ENCODE data around the gene ROBO1. TPM values are rescaled to one million over a fixed set of nuclear protein-coding genes. Genes with fewer than 3 reads are reported as not detected.

ROBO1 gene
- total RNA-seq, 2 experiments from 2014 or later = 0.12 to 0.20 TPM

DNA sequence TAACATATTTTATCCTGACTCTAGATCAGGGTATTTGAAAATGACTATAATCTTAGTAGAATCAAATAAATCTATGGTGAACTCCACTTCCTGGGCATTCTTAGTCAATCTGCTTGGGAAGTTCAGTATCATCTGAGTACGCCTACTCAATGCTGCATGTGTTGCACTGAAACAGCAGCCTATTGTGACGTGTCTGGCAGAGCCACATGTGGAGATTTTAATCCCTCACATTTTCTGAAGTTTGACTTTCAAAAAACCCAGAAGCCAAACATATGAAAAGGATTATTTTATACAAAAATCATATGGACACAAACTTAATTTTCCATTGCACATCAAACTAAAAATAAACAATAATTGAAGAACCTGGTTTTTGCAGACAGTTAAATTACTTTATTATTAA, 798.3 kb downstream of the ROBO1 start:
- intact Hi-C loops (cut with micrococcal nuclease) = no loop called here
- H3K36me3 Mint-ChIP-seq (ENCODE audit: low read depth) = no peaks in the 10 kb centered on the region

DNA sequence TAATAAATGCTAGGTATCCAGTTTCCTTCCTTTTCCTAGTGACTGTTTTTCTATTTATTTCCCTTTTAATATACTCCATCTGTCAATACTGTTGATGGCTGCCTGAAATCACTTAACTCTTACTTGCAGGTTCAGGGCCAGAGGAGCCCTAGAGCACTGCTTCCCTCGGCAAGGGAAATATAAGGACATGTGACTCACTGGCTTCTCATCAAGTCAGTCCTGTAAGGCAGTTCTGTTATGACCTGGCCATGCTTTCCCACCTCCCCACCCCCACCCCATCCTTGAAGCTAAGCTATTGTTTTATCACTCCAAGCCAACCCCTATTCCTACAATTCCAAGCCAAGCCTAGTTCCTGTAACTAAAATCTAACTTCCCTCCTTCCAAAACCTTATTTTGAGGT, 800.7 kb downstream of the ROBO1 start:
- no peak overlapping the region for H3K27ac Mint-ChIP-seq
- intact Hi-C loops (cut with micrococcal nuclease) = no loop called here
- H3K4me3 Mint-ChIP-seq = no peak overlapping the region
- H3K27me3 Mint-ChIP-seq (ENCODE audit: low read depth) = no peaks in the 10 kb centered on the region
- CTCF ChIA-PET = no interaction called here
- no peaks in the 10 kb centered on the region for H3K36me3 Mint-ChIP-seq (ENCODE audit: low read depth)
- no peaks in the 10 kb centered on the region for H3K4me1 Mint-ChIP-seq (ENCODE audit: low read depth)
- peaks cover 3% of the 10 kb centered on the region for H3K9me3 Mint-ChIP-seq
- no peak for DNase-seq

More for the DNA sequence above, 798.3 kb downstream of the ROBO1 start:
- CTCF ChIA-PET = no interaction called here
- peaks cover 3% of the 10 kb centered on the region for H3K9me3 Mint-ChIP-seq
- H3K4me3 Mint-ChIP-seq = no peak overlapping the region
- H3K4me1 Mint-ChIP-seq (ENCODE audit: low read depth) = no peaks in the 10 kb centered on the region
- no peaks in the 10 kb centered on the region for H3K27me3 Mint-ChIP-seq (ENCODE audit: low read depth)
- DNase-seq = no peak
- H3K27ac Mint-ChIP-seq = no peak overlapping the region

DNA sequence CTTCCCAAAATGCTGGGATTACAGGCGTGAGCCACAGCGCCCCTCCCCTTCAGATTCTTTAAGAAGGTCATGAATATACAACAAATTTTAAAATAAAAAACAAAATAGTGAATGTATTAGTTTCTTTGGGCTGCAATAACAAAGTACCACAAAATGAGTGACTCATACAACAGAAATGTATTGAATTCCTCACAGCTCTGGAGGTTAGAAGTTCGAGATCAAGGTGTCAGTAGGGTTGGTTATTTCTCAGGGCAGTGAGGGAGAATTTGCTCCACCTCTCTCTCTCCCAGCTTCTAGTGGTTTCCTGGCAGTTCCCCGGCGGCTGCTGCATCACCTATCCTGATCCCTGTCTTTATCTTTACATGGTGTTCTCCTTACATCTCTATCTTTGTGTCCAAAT, 804.0 kb downstream of the ROBO1 start:
- H3K27ac Mint-ChIP-seq = no peak overlapping the region
- H3K4me3 Mint-ChIP-seq = no peak overlapping the region
- peaks cover 3% of the 10 kb centered on the region for H3K9me3 Mint-ChIP-seq
- H3K4me1 Mint-ChIP-seq (ENCODE audit: low read depth) = no peaks in the 10 kb centered on the region
- no peaks in the 10 kb centered on the region for H3K36me3 Mint-ChIP-seq (ENCODE audit: low read depth)
- CTCF ChIA-PET = no interaction called here
- no peaks in the 10 kb centered on the region for H3K27me3 Mint-ChIP-seq (ENCODE audit: low read depth)
- no peak for DNase-seq
- intact Hi-C loops (cut with micrococcal nuclease) = no loop called here

DNA sequence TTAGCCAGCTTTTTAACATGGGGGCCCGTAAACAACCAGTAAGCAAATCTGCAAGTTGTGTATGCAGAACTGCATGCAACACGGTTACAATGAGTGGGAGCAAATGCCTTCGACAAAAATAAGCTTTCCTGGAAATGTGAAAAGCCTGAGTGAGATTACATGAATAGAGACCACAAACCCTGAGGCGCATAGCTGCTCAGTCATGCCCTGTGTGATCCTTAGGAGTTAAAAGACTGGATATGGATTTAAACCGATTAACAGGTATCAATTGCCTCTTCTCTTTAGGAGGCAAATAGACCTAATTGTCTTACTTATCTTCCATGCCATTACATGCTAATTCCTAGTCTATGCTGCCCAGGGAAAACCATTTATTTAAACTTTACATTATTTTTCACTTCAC, 810.3 kb downstream of the ROBO1 start:
- Mint-ChIP-seq H3K4me3 (no peak overlapping the region), H3K27me3 (ENCODE audit: low read depth) (no peaks in the 10 kb centered on the region), H3K4me1 (ENCODE audit: low read depth) (no peaks in the 10 kb centered on the region), H3K27ac (no peak overlapping the region), H3K36me3 (ENCODE audit: low read depth) (no peaks in the 10 kb centered on the region), H3K9me3 (peaks cover 4% of the 10 kb centered on the region)
- intact Hi-C loops (cut with micrococcal nuclease) = no loop called here
- CTCF ChIA-PET = no interaction called here
- DNase-seq = no peak

DNA sequence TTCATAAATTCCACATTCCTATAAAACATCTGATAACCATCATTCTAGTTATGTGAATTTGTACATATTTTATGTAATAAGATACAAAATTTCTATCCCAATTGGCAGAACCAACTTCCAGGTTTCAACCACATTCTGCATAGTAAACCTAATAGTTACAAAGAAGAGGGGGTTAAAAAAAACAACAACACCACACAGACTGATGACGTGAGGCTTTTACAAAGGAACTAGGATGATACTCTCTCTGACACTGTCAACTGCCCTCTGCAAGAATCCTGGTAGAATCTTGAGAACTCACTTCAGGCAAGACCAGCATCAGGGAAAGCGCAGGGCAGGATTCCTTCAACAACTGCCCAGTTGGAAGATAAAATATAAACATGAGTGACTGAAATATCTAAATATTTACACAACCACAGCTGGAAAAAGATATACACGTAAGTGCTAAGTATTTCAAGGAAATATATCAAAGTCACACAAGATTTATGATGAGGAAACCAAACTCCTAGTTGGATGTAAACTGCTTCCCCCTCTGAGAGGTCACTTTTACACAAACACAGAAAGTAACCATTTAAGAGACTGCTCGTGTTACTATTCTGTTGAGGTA, 816.4 kb downstream of the ROBO1 start:
- H3K36me3 Mint-ChIP-seq (ENCODE audit: low read depth) = no peaks in the 10 kb centered on the region
- H3K4me3 Mint-ChIP-seq = no peak overlapping the region
- peaks cover 4% of the 10 kb centered on the region for H3K9me3 Mint-ChIP-seq
- H3K27ac Mint-ChIP-seq = no peak overlapping the region
- intact Hi-C loops (cut with micrococcal nuclease) = no loop called here
- H3K27me3 Mint-ChIP-seq (ENCODE audit: low read depth) = no peaks in the 10 kb centered on the region
- H3K4me1 Mint-ChIP-seq (ENCODE audit: low read depth) = no peaks in the 10 kb centered on the region
- CTCF ChIA-PET = no interaction called here
- no peak for DNase-seq

DNA sequence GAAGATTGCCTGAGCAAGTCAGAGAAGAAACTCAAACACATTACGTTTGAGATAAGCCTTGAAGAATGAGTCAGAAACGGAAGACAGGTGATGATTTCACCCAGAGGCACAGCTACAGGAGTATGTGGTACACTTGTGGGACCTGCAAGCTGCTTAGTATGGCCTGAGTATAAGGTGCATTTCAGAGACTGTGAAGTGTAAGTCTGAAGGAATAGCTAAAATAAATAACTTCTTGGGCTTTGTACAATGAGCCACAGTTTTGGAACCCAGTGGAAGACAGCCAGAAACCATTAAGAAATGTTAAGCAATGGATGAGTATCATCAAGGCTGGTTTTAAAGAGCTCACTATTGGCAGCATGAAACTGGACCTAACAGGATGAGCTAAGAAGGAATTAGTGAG, 826.2 kb downstream of the ROBO1 start:
- H3K9me3 Mint-ChIP-seq = peaks cover 8% of the 10 kb centered on the region
- DNase-seq = no peak
- no peaks in the 10 kb centered on the region for H3K4me1 Mint-ChIP-seq (ENCODE audit: low read depth)
- CTCF ChIA-PET = no interaction called here
- H3K27ac Mint-ChIP-seq = no peak overlapping the region
- H3K36me3 Mint-ChIP-seq (ENCODE audit: low read depth) = no peaks in the 10 kb centered on the region
- intact Hi-C loops (cut with micrococcal nuclease) = no loop called here
- H3K27me3 Mint-ChIP-seq (ENCODE audit: low read depth) = no peaks in the 10 kb centered on the region
- no peak overlapping the region for H3K4me3 Mint-ChIP-seq

DNA sequence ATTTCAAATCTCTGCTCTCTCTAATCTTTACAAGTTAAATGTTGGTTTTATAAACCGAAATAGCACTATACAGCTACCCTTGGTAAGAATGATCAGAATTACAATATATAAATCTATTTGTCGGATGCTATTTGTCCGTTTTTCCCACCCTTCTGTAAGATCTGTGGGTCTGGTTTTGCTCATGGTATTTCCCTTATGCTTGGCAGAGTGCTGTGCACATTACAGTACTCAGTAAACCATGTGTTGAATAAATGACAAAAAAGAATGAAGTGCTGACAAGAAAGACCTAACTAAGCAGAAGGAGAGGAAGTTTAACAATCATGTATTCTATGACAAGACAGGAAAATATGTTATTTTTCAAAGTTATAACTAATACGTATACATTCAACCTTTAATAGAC, 827.2 kb downstream of the ROBO1 start:
- Mint-ChIP-seq H3K27ac (no peak overlapping the region), H3K4me1 (ENCODE audit: low read depth) (no peaks in the 10 kb centered on the region), H3K4me3 (no peak overlapping the region), H3K27me3 (ENCODE audit: low read depth) (no peaks in the 10 kb centered on the region), H3K36me3 (ENCODE audit: low read depth) (no peaks in the 10 kb centered on the region), H3K9me3 (peaks cover 7% of the 10 kb centered on the region)
- CTCF ChIA-PET = no interaction called here
- DNase-seq = no peak
- intact Hi-C loops (cut with micrococcal nuclease) = no loop called here

DNA sequence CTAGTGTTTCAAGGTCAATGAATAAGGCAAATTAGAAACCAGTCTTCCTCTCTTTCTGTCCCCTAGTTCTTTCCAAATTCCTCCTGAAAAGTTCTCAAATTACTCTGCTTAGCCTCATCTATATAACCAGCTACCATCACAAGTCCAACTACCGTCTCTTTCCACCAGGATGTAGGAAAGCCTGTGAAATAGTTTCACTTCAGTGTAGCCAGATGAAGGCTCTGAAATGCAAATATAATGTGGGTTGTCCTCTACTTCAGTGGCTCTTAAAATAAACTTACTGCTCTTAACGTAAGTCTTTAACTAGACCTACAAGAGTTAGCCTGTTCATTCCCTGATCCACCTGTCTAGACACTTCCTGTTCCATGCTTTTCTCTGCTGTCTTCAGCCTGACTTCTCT, 827.7 kb downstream of the ROBO1 start:
- Mint-ChIP-seq H3K27ac (no peak overlapping the region), H3K4me1 (ENCODE audit: low read depth) (no peaks in the 10 kb centered on the region), H3K27me3 (ENCODE audit: low read depth) (no peaks in the 10 kb centered on the region), H3K9me3 (peaks cover 5% of the 10 kb centered on the region), H3K36me3 (ENCODE audit: low read depth) (no peaks in the 10 kb centered on the region), H3K4me3 (no peak overlapping the region)
- no peak for DNase-seq
- intact Hi-C loops (cut with micrococcal nuclease) = no loop called here
- CTCF ChIA-PET = no interaction called here

DNA sequence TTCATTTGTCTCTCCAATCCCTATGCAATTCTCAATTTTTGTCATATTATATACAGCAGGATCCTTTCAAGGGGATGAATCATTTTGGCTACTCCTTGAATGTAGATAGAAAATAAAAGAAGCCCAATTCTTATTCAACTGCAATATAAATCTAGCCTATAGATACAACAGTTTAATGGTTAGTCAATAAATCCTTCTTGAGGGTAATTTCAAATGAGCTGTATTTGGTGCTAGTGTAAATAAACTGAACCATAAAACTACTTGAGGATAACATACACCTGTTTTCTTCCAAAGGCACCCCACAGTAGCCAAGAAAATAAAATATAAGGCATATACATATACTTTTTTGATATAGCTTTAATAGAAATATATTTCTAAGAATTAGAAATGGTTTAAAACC, 830.3 kb downstream of the ROBO1 start:
- no peak overlapping the region for H3K27ac Mint-ChIP-seq
- intact Hi-C loops (cut with micrococcal nuclease) = no loop called here
- no peaks in the 10 kb centered on the region for H3K36me3 Mint-ChIP-seq (ENCODE audit: low read depth)
- no peaks in the 10 kb centered on the region for H3K27me3 Mint-ChIP-seq (ENCODE audit: low read depth)
- no peak overlapping the region for H3K4me3 Mint-ChIP-seq
- CTCF ChIA-PET = no interaction called here
- H3K4me1 Mint-ChIP-seq (ENCODE audit: low read depth) = no peaks in the 10 kb centered on the region
- H3K9me3 Mint-ChIP-seq = peaks cover 7% of the 10 kb centered on the region
- no peak for DNase-seq

DNA sequence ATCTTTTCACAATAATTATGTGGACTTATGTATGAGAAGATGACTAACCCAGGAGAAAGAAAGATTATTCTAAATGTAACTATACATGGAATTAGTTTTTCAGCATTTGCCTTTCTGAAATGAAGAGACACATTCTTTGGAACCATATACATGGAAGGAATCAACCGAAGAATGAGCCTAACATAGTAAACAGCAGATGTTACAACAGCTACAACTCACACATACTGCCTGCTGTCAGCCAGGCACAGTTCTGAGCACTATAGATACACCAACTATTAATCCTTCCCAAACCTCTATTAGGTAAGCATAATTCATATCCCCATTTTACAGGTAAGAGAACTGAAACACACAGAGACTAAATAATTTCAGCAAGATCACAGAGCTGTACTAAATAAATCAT, 840.0 kb downstream of the ROBO1 start:
- no peak overlapping the region for H3K27ac Mint-ChIP-seq
- no peak for DNase-seq
- H3K9me3 Mint-ChIP-seq = peaks cover 6% of the 10 kb centered on the region
- intact Hi-C loops (cut with micrococcal nuclease) = no loop called here
- no peak overlapping the region for H3K4me3 Mint-ChIP-seq
- CTCF ChIA-PET = no interaction called here
- no peaks in the 10 kb centered on the region for H3K36me3 Mint-ChIP-seq (ENCODE audit: low read depth)
- no peaks in the 10 kb centered on the region for H3K27me3 Mint-ChIP-seq (ENCODE audit: low read depth)
- H3K4me1 Mint-ChIP-seq (ENCODE audit: low read depth) = no peaks in the 10 kb centered on the region

DNA sequence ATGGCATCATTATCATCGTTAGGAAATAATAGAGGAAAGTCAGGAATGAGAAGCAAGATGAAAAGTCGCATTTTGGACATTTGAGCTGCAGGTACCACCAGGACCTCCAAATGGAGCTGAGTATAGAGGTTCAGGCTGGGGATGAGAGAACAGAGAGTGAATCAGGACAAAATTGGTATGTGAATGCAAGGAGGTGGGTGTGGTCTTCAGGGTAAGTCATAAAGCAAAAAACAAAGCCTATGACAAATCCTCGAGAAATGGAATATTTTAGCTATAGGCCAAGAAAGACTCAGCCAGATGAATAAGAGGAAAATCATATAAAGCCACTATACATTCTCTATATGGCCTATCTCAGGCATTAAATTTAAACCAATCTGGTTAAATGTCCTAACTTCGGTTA, 841.3 kb downstream of the ROBO1 start:
- CTCF ChIA-PET = interaction anchor here (0.6 kb wide), 1 partner anchor 10 kb away, joined by 5 read pairs; no protein-coding TSS in a partner anchor
- Mint-ChIP-seq H3K27me3 (ENCODE audit: low read depth) (no peaks in the 10 kb centered on the region), H3K4me1 (ENCODE audit: low read depth) (no peaks in the 10 kb centered on the region), H3K4me3 (no peak overlapping the region), H3K27ac (no peak overlapping the region), H3K36me3 (ENCODE audit: low read depth) (no peaks in the 10 kb centered on the region), H3K9me3 (peaks cover 9% of the 10 kb centered on the region)
- intact Hi-C loops (cut with micrococcal nuclease) = no loop called here
- DNase-seq = no peak

DNA sequence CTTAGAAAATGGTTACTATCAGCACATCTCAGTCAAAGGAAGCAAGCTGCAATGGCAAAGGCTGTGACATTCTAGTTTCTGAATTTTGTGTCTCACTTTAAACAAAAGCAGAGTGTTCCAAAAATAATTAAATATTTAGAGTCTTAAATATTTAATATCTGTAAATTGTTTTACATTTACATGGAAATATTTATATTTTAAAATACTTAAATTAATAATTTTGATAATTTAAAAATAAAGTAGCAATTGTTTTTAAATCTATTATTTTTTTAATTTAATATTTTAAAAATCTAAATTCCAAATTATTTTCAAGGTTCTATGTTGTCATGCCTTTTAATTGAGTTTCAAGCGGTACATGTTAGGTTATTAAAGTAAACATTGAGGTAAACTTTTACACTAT, 843.1 kb downstream of the ROBO1 start:
- Mint-ChIP-seq H3K27me3 (ENCODE audit: low read depth) (no peaks in the 10 kb centered on the region), H3K4me3 (no peak overlapping the region), H3K27ac (no peak overlapping the region), H3K4me1 (ENCODE audit: low read depth) (no peaks in the 10 kb centered on the region), H3K36me3 (ENCODE audit: low read depth) (no peaks in the 10 kb centered on the region), H3K9me3 (peaks cover 7% of the 10 kb centered on the region)
- CTCF ChIA-PET = no interaction called here
- intact Hi-C loops (cut with micrococcal nuclease) = no loop called here
- no peak for DNase-seq

DNA sequence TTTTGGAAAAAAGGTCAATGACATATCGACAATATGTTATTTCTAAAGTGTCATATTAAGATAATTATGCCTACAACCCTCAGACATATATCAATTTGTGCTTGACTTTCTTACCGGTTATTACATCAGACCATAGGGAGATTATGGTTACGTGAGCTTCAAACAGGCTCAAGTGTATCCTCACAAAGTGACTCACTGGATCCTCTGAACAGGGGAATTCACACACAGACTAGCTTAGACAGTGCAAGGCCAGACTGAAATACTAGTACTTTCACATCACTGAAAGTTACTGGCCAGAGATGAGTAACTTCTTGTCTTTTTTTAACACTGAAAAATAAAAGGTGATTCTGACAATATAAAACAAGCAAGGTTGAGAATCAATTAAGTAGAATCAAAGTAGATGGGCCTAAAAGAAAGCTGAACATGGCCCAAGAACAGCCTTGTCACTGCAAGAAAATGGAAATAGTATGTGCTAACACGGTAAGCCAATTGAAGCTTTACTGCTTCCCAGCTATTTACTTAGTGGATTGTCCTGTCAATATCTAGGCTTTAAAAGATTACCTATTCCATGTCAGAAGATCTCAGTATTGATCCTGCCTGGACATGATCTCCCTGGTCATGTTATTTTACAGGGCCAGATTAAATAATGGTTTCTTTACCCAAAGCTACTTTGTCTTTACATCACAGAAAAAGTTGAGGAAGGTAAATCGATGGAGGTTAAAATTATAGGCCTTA, 848.6 kb downstream of the ROBO1 start:
- CTCF ChIA-PET = no interaction called here
- Mint-ChIP-seq H3K27ac (no peak overlapping the region), H3K9me3 (peaks cover 2% of the 10 kb centered on the region), H3K36me3 (ENCODE audit: low read depth) (no peaks in the 10 kb centered on the region), H3K4me1 (ENCODE audit: low read depth) (no peaks in the 10 kb centered on the region), H3K4me3 (no peak overlapping the region), H3K27me3 (ENCODE audit: low read depth) (no peaks in the 10 kb centered on the region)
- DNase-seq = no peak
- intact Hi-C loops (cut with micrococcal nuclease) = no loop called here

All from activated naive CD4-positive, alpha-beta T cell treated with anti-CD3 and anti-CD28 coated beads for 36 hours (primary cell).